DND-41 (cell line): ENCODE results near the gene KCNMA1.
"Not testable (repeated sequence)": the region's sequence is repeated elsewhere in the genome, so short reads cannot be mapped to it uniquely, and the experiment has no call there.

ENCODE experiments used
- ATAC-seq: fragments of 200-7000 bp; cut with Tn5 transposase; 3 replicates; pipeline ENCODE4 v1.9.1; 2021; ENCODE audit warnings: low read depth; ENCODE audit not compliant: insufficient read depth
- DNase-seq: peaks from one replicate; pipeline ENCODE4 v3.0.0-alpha.2; 2020
- H2AFZ ChIP-seq: 2 replicates; pipeline ENCODE4 v1.6.0; 2012; ENCODE audit warnings: low read depth, low read length
- H3K27ac ChIP-seq: 2 replicates; pipeline ENCODE4 v1.5.1; 2012; ENCODE audit warnings: low read length, inconsistent platforms
- H3K27me3 ChIP-seq: fragments of 200-600 bp; sonication (generic); 2 replicates; pipeline ENCODE4 v1.6.0; 2012; ENCODE audit warnings: low read length, mild to moderate bottlenecking, inconsistent platforms; ENCODE audit not compliant: insufficient read depth, poor library complexity
- H3K36me3 ChIP-seq: 2 replicates; pipeline ENCODE4 v1.5.1; 2012; ENCODE audit warnings: low read length, inconsistent platforms; ENCODE audit not compliant: insufficient read depth
- H3K4me1 ChIP-seq: 2 replicates; pipeline ENCODE4 v1.5.1; 2012; ENCODE audit warnings: mild to moderate bottlenecking, low read length; ENCODE audit not compliant: insufficient read depth
- H3K4me2 ChIP-seq: 2 replicates; pipeline ENCODE4 v1.6.0; 2012; ENCODE audit warnings: mild to moderate bottlenecking, moderate library complexity, low read length, inconsistent platforms; ENCODE audit not compliant: insufficient read depth
- H3K4me3 ChIP-seq, 2 experiments: fragments of 200-600 bp in 1 of 2; shearing (Covaris generic) in 1 of 2; 2 replicates each; pipeline ENCODE4 v1.5.1; 2012 to 2016; ENCODE audit warnings: inconsistent platforms in 2 of 2, low read length in 2 of 2, mild to moderate bottlenecking in 2 of 2, low read depth in 1 of 2, moderate library complexity in 1 of 2
- H3K79me2 ChIP-seq: 2 replicates; pipeline ENCODE4 v1.6.0; 2012; ENCODE audit warnings: low read length, inconsistent platforms; ENCODE audit not compliant: insufficient read depth
- H3K9ac ChIP-seq: 2 replicates; pipeline ENCODE4 v1.6.0; 2012; ENCODE audit warnings: low read depth, mild to moderate bottlenecking, inconsistent platforms, low read length, moderate library complexity
- H3K9me3 ChIP-seq: 2 replicates; pipeline ENCODE4 v1.5.1; 2012; ENCODE audit warnings: low read length, moderate library complexity, mild to moderate bottlenecking, inconsistent platforms; ENCODE audit not compliant: insufficient read depth, severe bottlenecking
- H4K20me1 ChIP-seq: 2 replicates; pipeline ENCODE4 v1.6.0; 2012; ENCODE audit warnings: low read length; ENCODE audit not compliant: insufficient read depth
- EZH2 ChIP-seq: IDR thresholded peaks from 3 replicates; pipeline ENCODE4 v1.6.1; 2012; ENCODE audit warnings: borderline replicate concordance, low read depth, mild to moderate bottlenecking, moderate library complexity, low read length, inconsistent platforms; ENCODE audit not compliant: severe bottlenecking
- TF ChIP-seq, protein P1 (sequence below): IDR thresholded peaks from 2 replicates; pipeline ENCODE4 v1.5.1; 2012; ENCODE audit warnings: borderline replicate concordance, low read length, moderate library complexity, mild to moderate bottlenecking; ENCODE audit not compliant: poor library complexity, severe bottlenecking; ENCODE audit errors: extremely low read depth

Gene KCNMA1

GRCh38 chr10:77348751-77349150, 288.9 kb downstream of the KCNMA1 start:
- no peak overlapping the region for H2AFZ ChIP-seq
- H4K20me1 ChIP-seq = no peaks in the 10 kb centered on the region
- no peak for ATAC-seq
- no peak for DNase-seq
- TF ChIP-seq, protein P1, sequence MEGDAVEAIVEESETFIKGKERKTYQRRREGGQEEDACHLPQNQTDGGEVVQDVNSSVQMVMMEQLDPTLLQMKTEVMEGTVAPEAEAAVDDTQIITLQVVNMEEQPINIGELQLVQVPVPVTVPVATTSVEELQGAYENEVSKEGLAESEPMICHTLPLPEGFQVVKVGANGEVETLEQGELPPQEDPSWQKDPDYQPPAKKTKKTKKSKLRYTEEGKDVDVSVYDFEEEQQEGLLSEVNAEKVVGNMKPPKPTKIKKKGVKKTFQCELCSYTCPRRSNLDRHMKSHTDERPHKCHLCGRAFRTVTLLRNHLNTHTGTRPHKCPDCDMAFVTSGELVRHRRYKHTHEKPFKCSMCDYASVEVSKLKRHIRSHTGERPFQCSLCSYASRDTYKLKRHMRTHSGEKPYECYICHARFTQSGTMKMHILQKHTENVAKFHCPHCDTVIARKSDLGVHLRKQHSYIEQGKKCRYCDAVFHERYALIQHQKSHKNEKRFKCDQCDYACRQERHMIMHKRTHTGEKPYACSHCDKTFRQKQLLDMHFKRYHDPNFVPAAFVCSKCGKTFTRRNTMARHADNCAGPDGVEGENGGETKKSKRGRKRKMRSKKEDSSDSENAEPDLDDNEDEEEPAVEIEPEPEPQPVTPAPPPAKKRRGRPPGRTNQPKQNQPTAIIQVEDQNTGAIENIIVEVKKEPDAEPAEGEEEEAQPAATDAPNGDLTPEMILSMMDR = no peak
- TF ChIP-seq EZH2 = no peak
- H3K9ac ChIP-seq = no peak overlapping the region
- H3K9me3 ChIP-seq = no peaks in the 10 kb centered on the region
- H3K79me2 ChIP-seq = no peaks in the 10 kb centered on the region
- H3K27ac ChIP-seq = no peak overlapping the region
- no peak overlapping the region for H3K4me3 ChIP-seq
- H3K4me1 ChIP-seq = no peaks in the 10 kb centered on the region
- H3K36me3 ChIP-seq = no peaks in the 10 kb centered on the region
- H3K4me2 ChIP-seq = no peak overlapping the region
- H3K27me3 ChIP-seq = no peaks in the 10 kb centered on the region

DNA sequence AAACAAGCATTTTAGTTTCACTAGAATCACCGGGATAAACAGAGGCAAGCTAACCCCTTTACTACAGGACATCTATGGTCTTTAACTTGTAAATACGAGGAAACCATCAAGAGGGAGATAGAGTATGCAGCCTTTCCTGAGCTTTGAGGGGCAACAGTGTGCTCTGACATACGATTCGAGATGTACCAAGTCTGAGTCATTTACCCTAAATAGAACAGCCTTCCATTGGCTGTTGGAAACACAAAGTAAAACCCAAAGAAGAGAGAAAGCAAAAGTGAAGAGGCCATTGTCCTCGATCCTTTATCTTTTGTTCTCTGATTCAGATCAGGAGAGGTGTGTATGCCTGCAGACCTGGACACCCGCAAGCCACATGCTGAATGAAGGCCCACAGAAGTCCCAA, 289.5 kb downstream of the KCNMA1 start:
- Histone ChIP-seq H4K20me1 (no peaks in the 10 kb centered on the region), H3K27ac (no peak overlapping the region), H3K4me3 (no peak overlapping the region), H3K27me3 (no peaks in the 10 kb centered on the region), H3K9me3 (no peaks in the 10 kb centered on the region), H2AFZ (no peak overlapping the region), H3K79me2 (no peaks in the 10 kb centered on the region), H3K4me1 (no peaks in the 10 kb centered on the region), H3K4me2 (no peak overlapping the region), H3K36me3 (no peaks in the 10 kb centered on the region), H3K9ac (no peak overlapping the region)
- ATAC-seq (no peak), DNase-seq (no peak)
- TF ChIP-seq EZH2 = no peak
- TF ChIP-seq, protein P1 = no peak

DNA sequence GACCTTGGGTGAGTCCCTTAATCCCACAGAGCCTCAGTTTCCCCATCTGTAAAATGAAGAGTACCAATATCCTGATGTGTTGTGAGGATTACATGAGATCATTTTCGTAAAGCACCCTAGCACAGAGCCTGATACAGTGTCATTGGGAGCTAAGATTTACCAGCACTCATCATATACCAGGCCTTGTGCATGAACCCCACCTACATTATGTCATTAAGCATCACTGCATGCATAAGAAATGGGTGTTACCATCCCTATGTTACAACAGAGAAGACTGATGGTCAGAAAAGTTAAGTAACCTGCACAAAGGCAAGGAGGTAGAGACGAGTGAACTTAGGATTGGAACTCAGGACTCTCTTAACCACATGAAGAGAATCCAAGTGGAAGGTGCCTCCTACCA, 290.6 kb downstream of the KCNMA1 start:
- no peaks in the 10 kb centered on the region for H3K9me3 ChIP-seq
- no peak overlapping the region for H2AFZ ChIP-seq
- DNase-seq = no peak
- H3K4me1 ChIP-seq = no peaks in the 10 kb centered on the region
- no peak overlapping the region for H3K4me2 ChIP-seq
- no peak for TF ChIP-seq EZH2
- H3K9ac ChIP-seq = no peak overlapping the region
- ATAC-seq = no peak
- H3K4me3 ChIP-seq = no peak overlapping the region
- H3K79me2 ChIP-seq = no peaks in the 10 kb centered on the region
- H4K20me1 ChIP-seq = no peaks in the 10 kb centered on the region
- H3K27ac ChIP-seq = no peak overlapping the region
- H3K36me3 ChIP-seq = no peaks in the 10 kb centered on the region
- H3K27me3 ChIP-seq = no peaks in the 10 kb centered on the region

GRCh38 chr10:77341055-77341454, 296.6 kb downstream of the KCNMA1 start:
- Histone ChIP-seq H3K9ac (no peak overlapping the region), H3K27me3 (no peaks in the 10 kb centered on the region), H3K4me2 (no peak overlapping the region), H3K79me2 (no peaks in the 10 kb centered on the region), H3K36me3 (no peaks in the 10 kb centered on the region), H2AFZ (no peak overlapping the region), H3K4me1 (no peaks in the 10 kb centered on the region), H3K9me3 (peaks cover 7% of the 10 kb centered on the region), H3K27ac (no peak overlapping the region), H4K20me1 (no peaks in the 10 kb centered on the region), H3K4me3 (no peak overlapping the region)
- no peak for TF ChIP-seq EZH2
- TF ChIP-seq, protein P1 = no peak
- ATAC-seq = no peak
- no peak for DNase-seq

DNA sequence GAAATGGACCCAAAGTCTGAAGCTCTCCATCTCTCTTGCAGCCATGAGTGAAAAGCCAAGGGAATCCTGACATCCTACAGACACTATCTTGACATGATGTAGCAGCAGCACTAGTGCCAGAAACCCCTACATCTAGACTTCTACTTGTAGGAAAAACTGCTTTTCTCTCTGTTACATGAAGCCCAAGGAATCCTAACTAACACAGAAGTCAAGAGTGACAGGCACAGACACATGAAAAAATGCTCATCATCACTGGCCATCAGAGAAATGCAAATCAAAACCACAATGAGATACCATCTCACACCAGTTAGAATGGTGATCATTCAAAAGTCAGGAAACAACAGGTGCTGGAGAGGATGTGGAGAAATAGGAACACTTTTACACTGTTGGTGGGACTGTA, 297.7 kb downstream of the KCNMA1 start:
- DNase-seq, H3K4me1 ChIP-seq, H3K4me2 ChIP-seq, H3K9ac ChIP-seq, H3K36me3 ChIP-seq, H3K79me2 ChIP-seq, H2AFZ ChIP-seq, ATAC-seq, H3K9me3 ChIP-seq, H3K27ac ChIP-seq, H3K27me3 ChIP-seq, H4K20me1 ChIP-seq, H3K4me3 ChIP-seq: not testable (repeated sequence)
